Limb (tissue), 2 donors: ENCODE measurements around the gene SPRR1A.

Experiments used
- DNase-seq, 2 donors: peaks; one replicate each; pipeline ENCODE4 v3.0.0-alpha.2; 2016; ENCODE audit errors: extremely low spot score in 2 of 2

The SPRR1A gene

DNA sequence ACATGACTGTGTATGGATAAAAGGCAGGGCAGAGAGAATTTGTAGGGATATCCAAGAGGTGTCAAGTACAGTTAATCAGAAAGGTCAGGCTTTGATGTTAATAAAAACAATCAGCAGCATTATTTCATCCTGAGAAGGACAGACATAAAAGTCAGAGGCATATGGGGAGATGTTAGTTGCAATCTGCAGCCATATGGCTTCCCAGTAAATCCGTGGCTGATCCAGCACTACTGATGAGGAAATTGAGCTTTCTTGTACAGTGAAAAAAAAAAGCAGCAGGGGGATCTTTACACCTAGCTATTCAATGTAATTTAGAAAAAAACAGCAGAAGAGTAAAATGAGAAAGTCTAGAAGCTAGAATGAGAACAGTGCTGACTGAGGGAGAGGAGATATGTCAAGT lies 44.9 kb downstream of the SPRR1A start:
- DNase-seq: no peak

GRCh38 chr1:153030895-153031294 lies 47.0 kb downstream of the SPRR1A start, which contains the start of gene SPRR1B:
SPRR1B (plus strand) TSS chr1:153031203; CDS start chr1:153032346, 1,143 bp downstream.
- DNase-seq: no peak

GRCh38 chr1:153032073-153032472 lies 48.2 kb downstream of the SPRR1A start:
- no peak for DNase-seq

GRCh38 chr1:153032677-153033308 lies 48.9 kb downstream of the SPRR1A start:
- DNase-seq: no peak

- DNase-seq: no peak
Observed at GRCh38 chr1:153035211-153035610, 51.3 kb downstream of the SPRR1A start.
